HCT116 (cell line): ENCODE measurements around the gene MTURN. TPM values are rescaled to one million over a fixed set of nuclear protein-coding genes. Genes with fewer than 3 reads are reported as not detected.

ENCODE experiments used
- ATAC-seq: fragments of 200-7000 bp; cut with Tn5 transposase; 2 replicates; pipeline ENCODE4 v1.9.1; 2020; ENCODE audit warnings: mild to moderate bottlenecking, moderate library complexity
- BruUV-seq: library from RNA; stranded (reverse); fragments of 400-500 nt; replicated peaks from 2 replicates; lab custom pipeline; 2021; lab: Mats Ljungman, UMichigan
- CTCF ChIA-PET: fragments of 300-600 bp; sonication (Branson Sonifier 250); formaldehyde crosslinking; loops from one replicate; lab custom pipeline; 2021; ENCODE audit warnings: antibody characterized with exemption; lab: Charles Lee
- POLR2A ChIA-PET: fragments of 300-600, 350-600 bp; sonication (Branson Sonifier 250); formaldehyde crosslinking; loops from one replicate; lab custom pipeline; 2021; ENCODE audit warnings: antibody characterized with exemption; lab: Charles Lee
- RAD21 ChIA-PET, 2 experiments: fragments of 300-600 bp; sonication (Branson Sonifier 250); formaldehyde crosslinking; loops; one replicate each; lab custom pipeline; 2023; ENCODE audit warnings: low total read pairs in 2 of 2; ENCODE audit not compliant: uncharacterized antibody in 2 of 2, unreplicated experiment in 2 of 2, low non-redundant PET in 1 of 2; lab: Charles Lee
- DNase-seq: peaks from one replicate; pipeline ENCODE4 v3.0.0-alpha.2; 2010; ENCODE audit warnings: low read depth, low spot score
- H2AFZ ChIP-seq: fragments of 200-600 bp; shearing (Covaris generic), sonication (generic); 2 replicates; pipeline ENCODE4 v1.6.1; 2017; ENCODE audit warnings: low read depth, mixed run types, mixed read lengths, antibody characterized with exemption, low read length; ENCODE audit not compliant: poor library complexity, severe bottlenecking
- H3K27ac ChIP-seq: 2 replicates; pipeline ENCODE4 v1.5.1; 2012; ENCODE audit warnings: low read depth, low read length
- H3K27me3 ChIP-seq: fragments of 200-600 bp; sonication (generic); 2 replicates; pipeline ENCODE4 v1.6.1; 2016; ENCODE audit warnings: mixed run types, low read length, mixed read lengths; ENCODE audit not compliant: insufficient read depth
- H3K36me3 ChIP-seq, 2 experiments: fragments of 200-500 bp in 1 of 2; fragments of 200-600 bp in 1 of 2; sonication (Bioruptor generic) in 1 of 2; sonication (generic) in 1 of 2; 2 replicates each; pipeline versions ENCODE4 v1.5.1 to v1.6.1; 2014 to 2016; ENCODE audit warnings: low read length in 2 of 2, inconsistent platforms in 1 of 2, mixed read lengths in 1 of 2, mixed run types in 1 of 2; ENCODE audit not compliant: insufficient read depth in 2 of 2, control insufficient read depth in 1 of 2
- H3K4me1 ChIP-seq, 2 experiments: fragments of 200-600 bp in 1 of 2; sonication (generic) in 1 of 2; 2 replicates each; pipeline versions ENCODE4 v1.5.1 to v1.6.1; 2012 to 2017; ENCODE audit warnings: low read length in 2 of 2, inconsistent platforms in 1 of 2, mild to moderate bottlenecking in 1 of 2, mixed read lengths in 1 of 2, mixed run types in 1 of 2, moderate library complexity in 1 of 2; ENCODE audit not compliant: insufficient read depth in 2 of 2, control insufficient read depth in 1 of 2
- H3K4me2 ChIP-seq: fragments of 200-600 bp; sonication (generic); 2 replicates; pipeline ENCODE4 v1.6.1; 2017; ENCODE audit warnings: mixed run types, low read length, mixed read lengths
- H3K4me3 ChIP-seq, 2 experiments: fragments of 200-600 bp in 1 of 2; sonication (generic) in 1 of 2; replicated peaks in 1 of 2; 2 replicates each; pipeline ENCODE4 v1.5.1; 2011 to 2016; ENCODE audit warnings: low read length in 2 of 2, control low read depth in 1 of 2, low read depth in 1 of 2, mild to moderate bottlenecking in 1 of 2, mixed read lengths in 1 of 2, mixed run types in 1 of 2
- H3K79me2 ChIP-seq: fragments of 200-600 bp; sonication (generic); 2 replicates; pipeline ENCODE4 v1.6.1; 2017; ENCODE audit warnings: mild to moderate bottlenecking, mixed run types, low read length, moderate library complexity, mixed read lengths; ENCODE audit not compliant: insufficient read depth
- H3K9ac ChIP-seq: fragments of 200-600 bp; sonication (generic); 2 replicates; pipeline ENCODE4 v1.6.1; 2016; ENCODE audit warnings: low read length, mixed read lengths
- H3K9me2 ChIP-seq: fragments of 200-600 bp; sonication (generic), shearing (Covaris generic); 2 replicates; pipeline ENCODE4 v1.6.1; 2017; ENCODE audit warnings: mixed run types, mild to moderate bottlenecking, moderate library complexity; ENCODE audit not compliant: insufficient read depth
- H3K9me3 ChIP-seq, 2 experiments: fragments of 200-500 bp in 1 of 2; fragments of 200-600 bp in 1 of 2; sonication (Bioruptor generic) in 1 of 2; sonication (generic) in 1 of 2; 2 replicates each; pipeline ENCODE4 v1.6.1; 2014 to 2017; ENCODE audit warnings: low read length in 2 of 2, mixed read lengths in 2 of 2, inconsistent platforms in 1 of 2, low read depth in 1 of 2, mild to moderate bottlenecking in 1 of 2, mixed run types in 1 of 2, moderate library complexity in 1 of 2; ENCODE audit not compliant: control insufficient read depth in 1 of 2, insufficient read depth in 1 of 2
- H4K20me1 ChIP-seq: fragments of 200-600 bp; sonication (generic), shearing (Covaris generic); 2 replicates; pipeline ENCODE4 v1.6.1; 2017; ENCODE audit warnings: mixed run types, mild to moderate bottlenecking, moderate library complexity; ENCODE audit not compliant: insufficient read depth
- ATF3 ChIP-seq: IDR thresholded peaks from 2 replicates; pipeline ENCODE4 v1.6.1; 2012
- CBX3 ChIP-seq: IDR thresholded peaks from 2 replicates; pipeline ENCODE4 v1.6.1; 2012; ENCODE audit warnings: low read depth
- CEBPB ChIP-seq: IDR thresholded peaks from 2 replicates; pipeline ENCODE4 v1.6.1; 2012; ENCODE audit warnings: low read depth
- CTCF ChIP-seq, 3 experiments: fragments of 200-600 bp in 1 of 3; sonication (generic) in 1 of 3; IDR thresholded peaks in 2 of 3; conservative IDR thresholded peaks in 1 of 3; 2 replicates each; pipeline ENCODE4 v1.5.1; 2012 to 2017; ENCODE audit warnings: low read depth in 2 of 3, low read length in 2 of 3, antibody characterized with exemption in 1 of 3, borderline replicate concordance in 1 of 3, control low read depth in 1 of 3, mild to moderate bottlenecking in 1 of 3, mixed read lengths in 1 of 3, mixed run types in 1 of 3, moderate library complexity in 1 of 3; ENCODE audit not compliant: insufficient read depth in 1 of 3
- EGR1 ChIP-seq: IDR thresholded peaks from 2 replicates; pipeline ENCODE4 v1.6.1; 2012; ENCODE audit warnings: low read depth
- ELF1 ChIP-seq: IDR thresholded peaks from 2 replicates; pipeline ENCODE4 v1.6.1; 2012; ENCODE audit warnings: low read depth, borderline replicate concordance
- EZH2phosphoT487 ChIP-seq: fragments of 200-600 bp; IDR thresholded peaks from 2 replicates; pipeline ENCODE4 v1.6.1; 2018; ENCODE audit warnings: antibody characterized with exemption, borderline replicate concordance
- JUND ChIP-seq: IDR thresholded peaks from 2 replicates; pipeline ENCODE4 v1.6.1; 2012
- MAX ChIP-seq: IDR thresholded peaks from 2 replicates; pipeline ENCODE4 v1.6.1; 2012
- POLR2A ChIP-seq: IDR thresholded peaks from 2 replicates; pipeline ENCODE4 v1.7.0; 2011; ENCODE audit warnings: borderline replicate concordance; ENCODE audit not compliant: insufficient read depth, insufficient read length; ENCODE audit errors: extremely low read depth
- POLR2AphosphoS5 ChIP-seq: IDR thresholded peaks from 2 replicates; pipeline ENCODE4 v1.6.1; 2011; ENCODE audit warnings: mild to moderate bottlenecking, low read depth, low read length, moderate library complexity
- REST ChIP-seq: IDR thresholded peaks from 2 replicates; pipeline ENCODE4 v1.6.1; 2012; ENCODE audit warnings: low read depth
- SRF ChIP-seq: IDR thresholded peaks from 2 replicates; pipeline ENCODE4 v1.6.1; 2012; ENCODE audit warnings: low read depth
- TCF7L2 ChIP-seq: IDR thresholded peaks from 2 replicates; pipeline ENCODE4 v1.7.0; 2011; ENCODE audit warnings: borderline replicate concordance, inconsistent platforms; ENCODE audit not compliant: insufficient read depth, insufficient read length; ENCODE audit errors: extremely low read depth
- YY1 ChIP-seq: IDR thresholded peaks from 2 replicates; pipeline ENCODE4 v1.6.1; 2011; ENCODE audit warnings: low read length, low read depth, moderate library complexity, mild to moderate bottlenecking; ENCODE audit not compliant: insufficient replicate concordance; ENCODE audit errors: extremely low read depth
- ZFX ChIP-seq: fragments of 450-650 bp; IDR thresholded peaks from 2 replicates; pipeline ENCODE4 v1.6.1; 2017
- ZNF274 ChIP-seq: fragments of 200-500 bp; sonication (Bioruptor generic); IDR thresholded peaks from 2 replicates; pipeline ENCODE4 v1.6.1; 2014; ENCODE audit warnings: mild to moderate bottlenecking, low read depth, low read length, inconsistent platforms
- intact Hi-C: fragments of 100-400 bp; cut with micrococcal nuclease; formaldehyde crosslinking; loops from 2 replicates; pipeline ENCODE4 v1.10.0; 2022
- total RNA-seq: library from RNA; stranded (reverse); gene quantifications from one replicate; pipeline ENCODE4 v1.2.1, GENCODE V29; 2021; ENCODE audit not compliant: unreplicated experiment

The MTURN gene
- total RNA-seq, 1 experiment from 2014 or later: 7.5 TPM

GRCh38 chr7:30207376-30207775 lies 72.6 kb downstream of the MTURN start:
- BruUV-seq: no TSS peak
- H3K27ac ChIP-seq: no peak overlapping the region
- POLR2A ChIA-PET: no interaction called here

More at GRCh38 chr7:30207376-30207775, 72.6 kb downstream of the MTURN start:
- intact Hi-C loops: no loop called here
- Histone ChIP-seq H3K9ac (0 out of 2 replicates have a peak overlapping the region, but pooled peaks have one; percentile 7), H3K4me2 (peak overlapping the region; percentile 45; the same call in 1 of the 2 replicates), H2AFZ (peak overlapping the region; percentile 72), H4K20me1 (no peaks in the 10 kb centered on the region), H3K27me3 (no peaks in the 10 kb centered on the region), H3K4me1 (peaks cover 13 to 17% of the 10 kb centered on the region in 2 experiments), H3K9me2 (no peaks in the 10 kb centered on the region), H3K9me3 (no peaks in the 10 kb centered on the region), H3K79me2 (no peaks in the 10 kb centered on the region), H3K36me3 (no peaks in the 10 kb centered on the region), H3K4me3 (no peak overlapping the region)
- DNase-seq: no peak
- TF ChIP-seq CBX3 (no peak), EZH2phosphoT487 (no peak), ELF1 (no peak), CEBPB (no peak), JUND (no peak), EGR1 (no peak), ZFX (no peak), POLR2AphosphoS5 (no peak), MAX (no peak), YY1 (no peak), REST (no peak), CTCF (IDR thresholded peaks at IDR 0.05 in 2 of 3, conservative IDR thresholded peaks at IDR 0.05 in 1 of 3; ENCODE audit: borderline replicate concordance in 1 of 3, insufficient read depth in 1 of 3, low read depth in 2 of 3, low read length in 2 of 3) (no peak), ATF3 (no peak), TCF7L2 (no peak), POLR2A (no peak), ZNF274 (no peak), SRF (no peak)
- CTCF ChIA-PET: no interaction called here
- RAD21 ChIA-PET: no interaction called here
- no peak for ATAC-seq
